A549 (cell line): ENCODE data around the gene TRIM8. TPM values are rescaled to one million over a fixed set of nuclear protein-coding genes. Genes with fewer than 3 reads are reported as not detected.

ENCODE experiments used
- ATAC-seq, 2 experiments: fragments of 200-7000 bp in 1 of 2; fragments of >200 bp in 1 of 2; cut with Nextera tagmentation in 1 of 2; cut with Tn5 transposase in 1 of 2; 3 replicates each; pipeline versions ENCODE4 v1.8.0 to v1.9.1; 2018 to 2020; ENCODE audit warnings: mild to moderate bottlenecking in 1 of 2, moderate library complexity in 1 of 2
- CTCF ChIA-PET: fragments of 300-600 bp; sonication (Branson Sonifier 250); formaldehyde crosslinking; extraction: SDS; loops from one replicate; lab custom pipeline; 2021; ENCODE audit warnings: antibody characterized with exemption, inconsistent platforms; lab: Yijun Ruan, JAX
- POLR2A ChIA-PET: fragments of 350-600 bp; formaldehyde crosslinking; extraction: SDS; loops from one replicate; lab custom pipeline; 2021; ENCODE audit warnings: antibody characterized with exemption, inconsistent platforms; lab: Yijun Ruan, JAX
- DNase-seq, 2 experiments: peaks; one replicate each; pipeline versions ENCODE4 v3.0.0 to v3.0.0-alpha.2; 2011 to 2016; ENCODE audit warnings: low read depth in 1 of 2, low spot score in 1 of 2
- FAIRE-seq: peaks from 2 replicates; lab custom pipeline; 2011; peaks lifted over from hg19 to GRCh38; lab: Jason Lieb, UNC
- H3K27ac ChIP-seq, 2 experiments: fragments of >200 bp; sonication (Bioruptor Twin); formaldehyde crosslinking; 3 replicates each; pipeline ENCODE4 v1.5.1; 2016 to 2017
- H3K4me1 ChIP-seq: fragments of >200 bp; sonication (Bioruptor Twin); formaldehyde crosslinking; 3 replicates; pipeline ENCODE4 v1.6.1; 2016
- H3K4me2 ChIP-seq: fragments of >200 bp; sonication (Bioruptor Twin); formaldehyde crosslinking; 3 replicates; pipeline ENCODE4 v1.6.1; 2016
- H3K4me3 ChIP-seq: fragments of >200 bp; sonication (Bioruptor Twin); formaldehyde crosslinking; 3 replicates; pipeline ENCODE4 v1.5.1; 2016
- H3K9me3 ChIP-seq: fragments of >200 bp; sonication (Bioruptor Twin); formaldehyde crosslinking; 3 replicates; pipeline ENCODE4 v1.6.1; 2016
- ATOH8 ChIP-seq: fragments of 250-450 bp; sonication (Bioruptor Pico); IDR thresholded peaks from 2 replicates; pipeline ENCODE4 v1.5.0; 2020; ENCODE audit warnings: low read depth, mild to moderate bottlenecking, moderate library complexity
- CBX8 ChIP-seq: fragments of 200-600 bp; sonication (generic); IDR thresholded peaks from 2 replicates; pipeline ENCODE4 v1.6.1; 2016
- CHD2 ChIP-seq: fragments of 150-350 bp; IDR thresholded peaks from 2 replicates; pipeline ENCODE4 v1.6.1; 2014; ENCODE audit warnings: low read length; ENCODE audit not compliant: partially characterized antibody
- CHD4 ChIP-seq: fragments of 200-600 bp; sonication (generic); IDR thresholded peaks from 2 replicates; pipeline ENCODE4 v1.6.1; 2016; ENCODE audit warnings: antibody characterized with exemption, mild to moderate bottlenecking, borderline replicate concordance
- E2F6 ChIP-seq: IDR thresholded peaks from 2 replicates; pipeline ENCODE4 v1.6.1; 2012; ENCODE audit warnings: low read depth, borderline replicate concordance
- EHMT2 ChIP-seq: fragments of 200-600 bp; sonication (generic); IDR thresholded peaks from 2 replicates; pipeline ENCODE4 v1.6.1; 2016; ENCODE audit warnings: antibody characterized with exemption, low read depth, mild to moderate bottlenecking, moderate library complexity
- ELK1 ChIP-seq: fragments of 150-350 bp; IDR thresholded peaks from 2 replicates; pipeline ENCODE4 v1.6.1; 2014; ENCODE audit warnings: low read depth, mild to moderate bottlenecking, low read length
- EP300 ChIP-seq, 2 experiments: fragments of >200 bp; sonication (Bioruptor Twin); formaldehyde crosslinking; IDR thresholded peaks; 2 replicates in 1 of 2; 3 replicates in 1 of 2; pipeline ENCODE4 v1.6.1; 2016 to 2017
- FOSB ChIP-seq: fragments of 250-450 bp; sonication (Bioruptor Pico); IDR thresholded peaks from 2 replicates; pipeline ENCODE4 v1.5.0; 2020; ENCODE audit warnings: mild to moderate bottlenecking, moderate library complexity
- FOXS1 ChIP-seq: fragments of 250-450 bp; sonication (Bioruptor Pico); IDR thresholded peaks from 2 replicates; pipeline ENCODE4 v1.5.0; 2020; ENCODE audit warnings: mild to moderate bottlenecking, moderate library complexity
- HDAC2 ChIP-seq: fragments of 200-600 bp; sonication (generic); IDR thresholded peaks from 2 replicates; pipeline ENCODE4 v1.6.1; 2016
- HOXA7 ChIP-seq: fragments of 250-450 bp; sonication (Bioruptor Pico); IDR thresholded peaks from 2 replicates; pipeline ENCODE4 v1.5.0; 2020; ENCODE audit warnings: mild to moderate bottlenecking, moderate library complexity
- HOXB5 ChIP-seq: fragments of 250-450 bp; sonication (Bioruptor Pico); IDR thresholded peaks from 2 replicates; pipeline ENCODE4 v1.5.0; 2020; ENCODE audit warnings: mild to moderate bottlenecking, moderate library complexity
- JUNB ChIP-seq: fragments of >200 bp; sonication (Bioruptor Twin); formaldehyde crosslinking; IDR thresholded peaks from 2 replicates; pipeline ENCODE4 v1.6.1; 2016
- MAZ ChIP-seq: fragments of 150-350 bp; IDR thresholded peaks from 2 replicates; pipeline ENCODE4 v1.6.1; 2014; ENCODE audit warnings: antibody characterized with exemption, low read depth, low read length, borderline replicate concordance
- NFE2L2 ChIP-seq: fragments of 150-350 bp; conservative IDR thresholded peaks from 2 replicates; pipeline ENCODE4 v1.6.1; 2014; ENCODE audit warnings: low read length
- POLR2A ChIP-seq: IDR thresholded peaks from 2 replicates; pipeline ENCODE4 v1.6.1; 2012; ENCODE audit warnings: mild to moderate bottlenecking, low read length
- POLR2AphosphoS2 ChIP-seq: conservative IDR thresholded peaks from 2 replicates; pipeline ENCODE4 v1.6.1; 2012; ENCODE audit warnings: low read length, improper control_type of control experiment, inconsistent platforms
- RAD21 ChIP-seq, 2 experiments: fragments of >200 bp in 1 of 2; sonication (Bioruptor Twin) in 1 of 2; formaldehyde crosslinking in 1 of 2; IDR thresholded peaks in 1 of 2; conservative IDR thresholded peaks in 1 of 2; 2 replicates in 1 of 2; 3 replicates in 1 of 2; pipeline ENCODE4 v1.6.1; 2012 to 2018; ENCODE audit warnings: inconsistent platforms in 1 of 2
- SMC3 ChIP-seq: fragments of >200 bp; sonication (Bioruptor Twin); formaldehyde crosslinking; IDR thresholded peaks from 3 replicates; pipeline ENCODE4 v1.6.1; 2018; ENCODE audit warnings: inconsistent platforms
- TFCP2L1 ChIP-seq: fragments of 250-450 bp; sonication (Bioruptor Pico); IDR thresholded peaks from 2 replicates; pipeline ENCODE4 v1.5.0; 2021; ENCODE audit warnings: mild to moderate bottlenecking
- ZFP36 ChIP-seq: fragments of 450-650 bp; IDR thresholded peaks from 2 replicates; pipeline ENCODE4 v1.6.1; 2014; ENCODE audit warnings: borderline replicate concordance; ENCODE audit not compliant: partially characterized antibody
- ZSCAN20 ChIP-seq: fragments of 250-450 bp; sonication (Bioruptor Pico); IDR thresholded peaks from 2 replicates; pipeline ENCODE4 v1.8.0; 2022; ENCODE audit warnings: mild to moderate bottlenecking, moderate library complexity
- WGBS: methylation state at CpG from one replicate; pipeline ENCODE4 v1.1.6; 2017; ENCODE audit errors: missing lambda C conversion rate; 5-methylcytosine and 5-hydroxymethylcytosine counted together
- polyA plus RNA-seq, 4 experiments: library from polyadenylated mRNA; depleted of rRNA in 3 of 4; stranded (reverse); fragments of >200 nt; fragmentation: RNase III in 1 of 4; extraction: RNeasy Plus Mini Kit Qiagen cat#74134 plus additional on column Dnase treatment in 1 of 4; gene quantifications; 2 replicates in 3 of 4; 3 replicates in 1 of 4; pipeline ENCODE4 v1.2.3, GENCODE V29; 2011 to 2017

Gene TRIM8
- polyA plus RNA-seq, 2 of the 4 experiments (the other 2 are of a cell fraction), result 22.8 to 32.5 TPM

- no peak for TF ChIP-seq ELK1
- no peak for TF ChIP-seq CHD2
- TF ChIP-seq RAD21 (conservative IDR thresholded peaks at IDR 0.05 in 1 of 2, IDR thresholded peaks at IDR 0.05 in 1 of 2), result no peak
These were observed 32.4 kb downstream of the TRIM8 start (continued) for GRCh38 chr10:102676534-102677315.

- no peak for DNase-seq
- 80% methylated on average over 9 of the region's 9 CpGs for WGBS
- TF ChIP-seq TFCP2L1 (CRISPR knock-in tag), result no peak
- TF ChIP-seq JUNB, result no peak
- no peak for TF ChIP-seq HOXA7
- no peak for TF ChIP-seq POLR2AphosphoS2
- no peak for TF ChIP-seq ZFP36
- TF ChIP-seq CBX8, result no peak
- no peak for TF ChIP-seq HDAC2
- TF ChIP-seq ZSCAN20, result no peak
- no peak for TF ChIP-seq EHMT2
- TF ChIP-seq FOXS1 (CRISPR knock-in tag), result no peak
- TF ChIP-seq HOXB5 (CRISPR knock-in tag), result no peak
- no peak for TF ChIP-seq MAZ
- TF ChIP-seq ATOH8 (CRISPR knock-in tag), result no peak
- TF ChIP-seq POLR2A, result no peak
- TF ChIP-seq SMC3, result no peak
- TF ChIP-seq EP300 (IDR thresholded peaks at IDR 0.05), result no peak
- TF ChIP-seq NFE2L2, result no peak
- no peak for TF ChIP-seq E2F6
- ChIA-PET CTCF (interaction anchor here (0.6 to 7.3 kb wide), 15 partner anchors 10 to 534 kb away, joined by 3 to 71 read pairs (median 5); partner anchors contain the start of gene ARL3), POLR2A (interaction anchor here (0.5 kb wide), 1 partner anchor 9 kb away, joined by 5 read pairs; no protein-coding TSS in a partner anchor)
- Histone ChIP-seq H3K4me1 (0 out of 3 replicates have a peak, but pooled peaks cover 4% of the 10 kb centered on the region), H3K9me3 (no peaks in the 10 kb centered on the region), H3K27ac (no peak overlapping the region), H3K4me3 (no peak overlapping the region), H3K4me2 (no peak overlapping the region)
- no peak for ATAC-seq
- no peak for FAIRE-seq
These were observed 33.2 kb downstream of the TRIM8 start for GRCh38 chr10:102677331-102678067.

GRCh38 chr10:102678068-102678400 is 33.8 kb downstream of the TRIM8 start:
- Histone ChIP-seq H3K4me1 (0 out of 3 replicates have a peak, but pooled peaks cover 4% of the 10 kb centered on the region), H3K4me2 (no peak overlapping the region)
- POLR2A ChIA-PET, result no interaction called here

More at GRCh38 chr10:102678068-102678400, 33.8 kb downstream of the TRIM8 start:
- Histone ChIP-seq H3K27ac (no peak overlapping the region), H3K4me3 (no peak overlapping the region), H3K9me3 (no peaks in the 10 kb centered on the region)
- TF ChIP-seq FOXS1 (CRISPR knock-in tag) (no peak), CHD4 (no peak), FOSB (CRISPR knock-in tag) (no peak)
- ATAC-seq (no peak), FAIRE-seq (no peak), DNase-seq (no peak)
- CTCF ChIA-PET, result interaction anchor here (0.8 to 7.3 kb wide), 17 partner anchors 10 to 73 kb away, joined by 3 to 71 read pairs (median 5); partner anchors contain the start of gene ARL3
- 87% methylated on average over 9 of the region's 9 CpGs for WGBS
